GM18508 (cell line): Measurements from ENCODE around the gene PCNX3.

ENCODE experiments used
- ATAC-seq: cut with Tn5 transposase; IDR thresholded peaks from one replicate; pipeline ENCODE4 v1.9.1; 2021; ENCODE audit warnings: moderate number of reproducible peaks; ENCODE audit not compliant: insufficient read depth, unreplicated experiment

PCNX3 gene

DNA sequence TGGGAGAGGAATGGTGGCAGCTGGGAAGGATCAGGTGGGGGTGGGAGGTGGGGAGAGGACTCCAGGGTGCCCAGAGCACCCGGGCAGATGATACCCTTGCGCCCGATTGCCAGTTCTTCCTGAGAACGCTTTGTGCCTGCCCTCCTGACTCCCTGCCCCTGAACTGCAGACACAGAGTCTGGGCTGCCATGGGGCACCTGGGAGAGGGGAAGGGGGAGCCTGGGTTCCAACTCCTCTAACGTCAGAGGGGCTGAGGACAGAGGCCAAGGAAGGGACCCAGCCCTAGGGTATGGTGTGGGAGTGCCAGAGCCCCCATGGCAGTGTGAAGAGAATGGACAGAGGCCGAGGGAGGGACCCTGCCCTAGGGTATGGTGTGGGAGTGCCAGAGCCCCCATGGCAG is 19.1 kb upstream of the PCNX3 start:
- ATAC-seq, result no peak

DNA sequence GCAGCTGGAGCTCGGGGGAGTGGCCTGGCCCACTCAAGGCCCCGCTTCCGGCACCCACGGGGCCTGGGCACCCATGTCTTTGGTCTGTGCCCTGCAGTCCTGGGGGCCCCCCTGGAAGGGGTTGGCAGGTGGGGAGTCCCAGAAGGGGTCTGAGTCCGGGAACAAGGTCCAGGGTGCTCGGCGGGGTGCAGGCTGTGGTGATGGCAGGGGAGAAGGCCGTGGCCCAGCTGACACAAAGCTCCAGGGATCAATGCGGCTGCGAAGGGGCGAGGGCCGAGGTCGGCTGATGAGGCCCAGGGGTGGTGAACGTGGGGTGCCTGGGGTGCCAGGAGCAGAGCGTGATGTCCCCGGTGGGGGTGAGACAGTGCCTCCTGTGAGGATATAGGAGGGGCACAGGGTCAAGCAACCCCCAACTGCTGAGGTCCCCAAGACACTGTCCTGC is 17.3 kb upstream of the PCNX3 start:
- ATAC-seq, result no peak

GRCh38 chr11:65599216-65599954 is 16.2 kb upstream of the PCNX3 start:
- ATAC-seq, result no peak

DNA sequence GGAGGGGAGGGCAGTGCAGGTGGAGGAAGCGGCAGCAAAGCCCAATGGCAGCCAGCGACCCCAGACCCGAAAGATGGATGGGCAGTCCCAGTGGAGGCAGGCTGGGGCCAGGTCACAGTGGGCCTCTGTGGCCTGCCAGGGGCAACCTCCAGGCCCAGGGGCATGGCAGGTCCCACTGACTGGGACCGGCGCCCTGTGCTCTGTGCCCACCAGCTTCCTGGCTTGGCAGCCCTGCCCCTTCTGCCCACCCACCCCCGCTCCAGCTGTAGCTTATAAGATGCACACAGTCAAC is 15.7 kb upstream of the PCNX3 start:
- no peak for ATAC-seq

GRCh38 chr11:65604258-65604657 is 11.3 kb upstream of the PCNX3 start:
- ATAC-seq, result no peak

DNA sequence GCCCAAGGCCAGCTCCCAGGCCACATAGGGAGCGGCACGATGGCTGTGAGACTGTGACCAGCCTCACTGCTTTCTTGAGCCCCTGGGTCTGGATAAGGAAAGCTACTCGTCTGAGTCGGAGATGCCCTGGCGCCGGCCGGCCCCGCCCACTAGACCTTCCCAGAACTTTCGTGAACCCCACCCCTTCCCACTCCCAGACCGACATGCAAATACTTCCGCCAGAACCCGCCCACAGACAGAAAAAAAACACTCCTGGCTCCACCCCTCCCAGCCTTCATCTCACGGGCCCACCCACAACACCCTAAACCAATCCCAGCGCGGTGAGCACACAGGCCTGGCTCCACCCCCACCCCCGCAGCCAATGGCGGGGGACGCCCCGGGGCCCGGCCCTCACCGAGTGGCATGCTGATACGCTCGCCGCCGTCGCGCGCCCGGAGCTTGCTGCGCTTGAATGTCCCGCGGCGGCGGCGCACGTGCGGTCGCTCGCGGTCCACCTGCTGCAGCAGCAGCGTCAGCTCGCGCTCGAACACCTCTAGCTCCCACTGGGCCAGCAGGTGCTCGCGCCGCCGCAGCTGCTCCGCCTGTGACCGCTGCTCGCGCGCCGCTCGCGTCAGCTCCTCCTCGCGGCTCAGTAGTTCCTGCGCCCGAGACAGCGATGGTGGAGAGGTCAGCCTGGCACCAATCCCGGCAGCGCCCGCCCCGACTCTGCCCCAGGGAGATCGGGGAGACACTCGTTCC is 8.5 kb upstream of the PCNX3 start:
- ATAC-seq, result no peak

DNA sequence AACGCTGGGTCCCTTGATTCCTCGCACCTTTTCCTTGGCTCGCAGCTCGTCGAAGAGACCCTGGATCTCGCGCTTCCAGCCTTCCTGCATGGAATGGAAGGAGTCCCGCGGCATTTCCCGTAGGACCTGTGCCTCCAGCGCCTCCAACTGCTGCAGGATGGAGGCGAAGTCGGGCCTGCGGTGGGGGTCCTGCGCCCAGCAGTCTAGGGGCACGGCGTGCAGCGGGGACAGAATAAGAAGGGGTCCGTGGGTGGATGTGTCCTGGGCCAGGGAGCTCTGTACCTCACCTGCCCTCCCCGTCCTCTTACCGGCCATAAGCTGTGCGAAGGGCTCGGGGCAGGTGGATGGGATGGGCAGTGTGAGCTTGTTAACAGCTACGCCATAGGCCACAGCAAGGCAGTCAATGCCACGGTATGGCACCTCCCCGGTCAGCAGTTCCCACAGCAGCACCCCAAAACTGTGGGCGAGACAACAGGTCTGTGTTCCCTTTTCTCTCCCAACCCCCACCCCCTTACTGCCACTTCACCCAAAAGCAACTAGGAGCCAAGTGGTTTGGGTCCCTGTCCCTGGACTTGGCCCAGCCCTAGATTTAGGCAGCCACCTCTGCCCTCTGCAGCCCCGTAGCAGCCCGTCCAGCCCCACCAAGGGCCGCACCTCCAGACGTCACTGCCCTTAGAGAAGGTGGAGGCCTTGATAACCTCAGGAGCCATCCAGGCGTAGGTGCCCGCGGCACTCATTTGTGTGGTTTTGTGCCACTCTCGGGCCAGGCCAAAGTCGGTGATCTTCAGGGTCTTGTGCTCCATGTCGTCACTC is 7.8 kb upstream of the PCNX3 start:
- no peak for ATAC-seq

GRCh38 chr11:65609229-65609628 is 6.3 kb upstream of the PCNX3 start:
- no peak for ATAC-seq

DNA sequence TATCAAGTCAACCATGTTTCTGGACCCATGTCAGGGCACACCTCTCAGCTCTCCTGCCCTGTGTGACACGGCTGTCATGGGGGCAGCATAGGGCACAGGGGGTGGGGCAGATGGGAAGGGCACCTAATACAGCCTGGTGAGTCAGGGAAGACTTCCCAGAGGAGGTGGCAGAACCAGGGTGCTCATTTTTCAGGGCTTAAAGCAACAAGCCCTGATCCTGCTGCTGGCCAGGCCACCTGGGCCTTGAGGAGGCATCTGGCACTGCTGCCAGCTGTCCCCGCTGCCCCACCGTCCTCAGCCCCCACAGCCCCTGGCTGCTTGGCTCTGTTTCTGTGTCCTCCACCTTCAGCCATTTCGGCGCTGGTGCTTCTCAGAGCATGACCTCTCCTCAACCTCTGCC is 5.9 kb upstream of the PCNX3 start:
- no peak for ATAC-seq

GRCh38 chr11:65610404-65610803 is 5.2 kb upstream of the PCNX3 start:
- ATAC-seq, result no peak

DNA sequence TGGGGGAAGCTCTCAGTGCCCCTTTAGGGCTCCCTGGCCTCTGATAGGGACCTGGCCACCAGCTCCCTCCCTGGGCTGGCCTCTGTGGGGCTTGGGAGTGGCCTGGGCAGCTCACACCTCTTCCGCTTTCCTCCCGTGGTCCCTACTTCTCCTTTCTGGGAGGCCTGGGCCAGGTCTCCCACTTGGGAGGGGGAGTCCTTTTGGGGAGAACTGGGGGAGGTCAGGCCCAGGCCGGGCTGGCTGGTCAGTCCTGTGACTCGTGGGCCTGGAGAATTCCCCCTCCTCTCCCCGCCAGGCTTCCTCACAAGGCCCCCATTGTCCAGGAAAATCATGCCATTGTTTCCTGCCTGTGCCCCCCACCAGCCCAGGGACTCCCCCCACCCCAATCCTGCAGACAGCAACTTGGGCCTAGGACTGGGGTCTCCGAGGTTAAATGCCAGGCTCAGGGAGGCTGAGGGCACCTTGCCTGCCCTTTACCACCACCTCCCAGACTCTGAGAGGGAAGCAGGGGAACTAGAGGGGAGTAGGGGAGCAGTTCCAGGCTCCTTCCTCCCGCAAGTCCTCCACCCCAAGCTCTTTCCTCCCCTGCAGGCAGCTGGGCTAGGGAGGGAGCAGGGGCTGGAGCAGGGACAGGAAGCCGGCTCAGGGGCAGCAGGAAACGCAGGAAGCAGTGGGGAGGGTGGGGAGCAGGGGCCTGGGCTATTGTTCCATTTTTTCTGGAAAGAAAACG is 4.4 kb upstream of the PCNX3 start:
- ATAC-seq, result no peak

GRCh38 chr11:65611758-65612603 is 3.6 kb upstream of the PCNX3 start:
- ATAC-seq, result no peak

DNA sequence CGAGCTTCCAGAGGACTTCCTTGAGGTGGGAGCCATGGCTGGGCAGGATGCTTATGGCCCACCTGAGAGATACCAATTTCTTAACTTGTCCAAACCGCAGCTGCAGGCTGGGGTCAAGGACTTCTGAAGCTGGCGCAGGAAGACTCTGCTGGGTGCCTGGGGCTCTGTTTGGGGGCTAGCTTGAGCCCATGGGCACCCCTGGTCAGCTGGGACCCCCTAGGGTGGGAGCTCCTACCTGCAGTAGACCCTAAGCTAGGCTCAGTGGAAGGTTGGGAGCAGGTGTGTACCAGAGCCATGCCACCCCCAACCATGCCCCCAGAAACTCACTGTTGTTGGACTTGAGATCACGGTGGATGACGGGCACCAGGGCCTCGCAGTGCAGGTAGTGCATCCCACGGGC is 2.9 kb upstream of the PCNX3 start:
- no peak for ATAC-seq

- ATAC-seq, result no peak
Measured at GRCh38 chr11:65613091-65613928, 2.3 kb upstream of the PCNX3 start.

GRCh38 chr11:65615950-65616574 is 486 bp downstream of the PCNX3 start:
- no peak for ATAC-seq

GRCh38 chr11:65616575-65617001 is 1.0 kb downstream of the PCNX3 start:
- no peak for ATAC-seq

GRCh38 chr11:65617136-65617850 is 1.7 kb downstream of the PCNX3 start:
- ATAC-seq, result no peak
